GM18511 (cell line): ENCODE measurements around the gene MEF2B.
"Not testable (repeated sequence)": the region's sequence is repeated elsewhere in the genome, so short reads cannot be mapped to it uniquely, and the experiment has no call there.

Experiments
- ATAC-seq: cut with Tn5 transposase; IDR thresholded peaks from one replicate; pipeline ENCODE4 v1.9.1; 2021; ENCODE audit warnings: mild to moderate bottlenecking, moderate library complexity; ENCODE audit not compliant: unreplicated experiment

The MEF2B gene

GRCh38 chr19:19102566-19102965, 67.5 kb downstream of the MEF2B start:
- not testable (repeated sequence) for ATAC-seq

- no peak for ATAC-seq
Measured at GRCh38 chr19:19101540-19101939, 68.5 kb downstream of the MEF2B start.

GRCh38 chr19:19098703-19099632, 71.1 kb downstream of the MEF2B start:
- ATAC-seq = no peak

- ATAC-seq = no peak
Measured at GRCh38 chr19:19098084-19098702, 71.9 kb downstream of the MEF2B start.

- ATAC-seq = no peak
Measured at GRCh38 chr19:19096641-19097627, 73.1 kb downstream of the MEF2B start.

GRCh38 chr19:19095691-19096090, 74.4 kb downstream of the MEF2B start:
- ATAC-seq = no peak
